HG03060 (cell line): ENCODE results near the gene GTF2IRD1.
"Not testable (repeated sequence)": the region's sequence is repeated elsewhere in the genome, so short reads cannot be mapped to it uniquely, and the experiment has no call there.

ENCODE experiments used
- ATAC-seq: cut with Tn5 transposase; IDR thresholded peaks from one replicate; pipeline ENCODE4 v1.9.1; 2021; ENCODE audit warnings: low read depth, moderate number of reproducible peaks; ENCODE audit not compliant: unreplicated experiment

GTF2IRD1 gene

GRCh38 chr7:74453322-74454011 is at the start of gene GTF2IRD1:
TSS of gene GTF2IRD1 (plus strand) at chr7:74453906. CDS start at chr7:74508081, 54,175 bp downstream.
- no peak for ATAC-seq

- ATAC-seq, result no peak
Measured at GRCh38 chr7:74404388-74404700, 49.4 kb upstream of the GTF2IRD1 start.

GRCh38 chr7:74404741-74405140 is 49.0 kb upstream of the GTF2IRD1 start:
- ATAC-seq, result no peak

GRCh38 chr7:74405191-74405898 is 48.4 kb upstream of the GTF2IRD1 start:
- no peak for ATAC-seq

GRCh38 chr7:74405899-74406512 is 47.7 kb upstream of the GTF2IRD1 start:
- no peak for ATAC-seq

- ATAC-seq, result no peak
Measured at GRCh38 chr7:74407958-74408357, 45.7 kb upstream of the GTF2IRD1 start.

GRCh38 chr7:74409571-74409970 is 44.1 kb upstream of the GTF2IRD1 start:
- no peak for ATAC-seq

- ATAC-seq, result no peak
Measured at GRCh38 chr7:74410772-74411171, 42.9 kb upstream of the GTF2IRD1 start.

GRCh38 chr7:74411571-74411970 is 42.1 kb upstream of the GTF2IRD1 start:
- not testable (repeated sequence) for ATAC-seq

- no peak for ATAC-seq
Measured at GRCh38 chr7:74412056-74412455, 41.6 kb upstream of the GTF2IRD1 start.

- no peak for ATAC-seq
Measured at GRCh38 chr7:74412603-74413002, 41.1 kb upstream of the GTF2IRD1 start.

GRCh38 chr7:74414595-74415333 is 38.9 kb upstream of the GTF2IRD1 start:
- ATAC-seq, result not testable (repeated sequence)

- no peak for ATAC-seq
Measured at GRCh38 chr7:74417419-74417971, 36.2 kb upstream of the GTF2IRD1 start.

GRCh38 chr7:74418076-74418475 is 35.6 kb upstream of the GTF2IRD1 start:
- ATAC-seq, result no peak

GRCh38 chr7:74418538-74418937 is 35.2 kb upstream of the GTF2IRD1 start:
- no peak for ATAC-seq

GRCh38 chr7:74419232-74419631 is 34.5 kb upstream of the GTF2IRD1 start:
- ATAC-seq, result not testable (repeated sequence)

GRCh38 chr7:74420006-74420405 is 33.7 kb upstream of the GTF2IRD1 start:
- no peak for ATAC-seq

- no peak for ATAC-seq
Measured at GRCh38 chr7:74424291-74424880, 29.3 kb upstream of the GTF2IRD1 start.

GRCh38 chr7:74428023-74428422 is 25.7 kb upstream of the GTF2IRD1 start:
- ATAC-seq, result no peak

- no peak for ATAC-seq
Measured at GRCh38 chr7:74429153-74429747, 24.5 kb upstream of the GTF2IRD1 start.
